Measurements from ENCODE around the gene DIP2C. TPM values are rescaled to one million over a fixed set of nuclear protein-coding genes. Genes with fewer than 3 reads are reported as not detected.
"Not testable (repeated sequence)": the region's sequence is repeated elsewhere in the genome, so short reads cannot be mapped to it uniquely, and the experiment has no call there.

The DIP2C gene
- total RNA-seq, 1 donor: 1.7 TPM

DNA sequence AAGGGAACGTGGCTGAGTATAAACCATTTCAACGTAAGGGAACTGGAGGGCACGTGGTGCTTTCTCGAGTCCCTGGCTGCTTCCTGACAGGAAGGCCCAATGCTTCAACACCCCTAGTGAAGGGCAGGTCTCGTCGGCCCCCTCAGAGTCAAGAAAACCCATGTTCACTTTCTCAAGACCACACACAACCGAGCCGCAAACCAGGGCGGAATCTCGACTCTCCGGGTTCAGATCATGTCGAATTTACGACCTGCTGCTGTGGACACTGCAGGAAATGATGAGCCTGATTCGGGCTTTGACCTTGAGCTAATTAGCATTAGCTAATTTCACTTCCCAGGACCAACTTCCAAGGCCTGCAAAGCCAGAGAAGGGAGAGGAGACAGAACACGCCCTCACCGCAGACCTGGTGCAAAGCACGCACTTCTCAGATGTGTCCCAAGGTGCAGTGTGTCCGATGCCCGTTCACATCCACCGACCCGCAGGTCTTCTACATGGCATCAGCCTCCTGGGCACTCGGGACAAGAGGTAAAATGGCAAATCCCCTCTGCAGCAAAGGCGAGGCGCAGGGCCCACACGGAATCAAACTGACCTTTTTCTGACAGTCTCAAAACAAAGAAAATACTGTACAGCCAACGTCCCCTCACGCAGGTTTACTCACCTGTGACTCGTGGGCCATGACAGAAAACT, 94.7 kb downstream of the DIP2C start:
- H3K4me1 ChIP-seq (ENCODE audit: insufficient read depth, low read length): no peaks in the 10 kb centered on the region
- H3K9me3 ChIP-seq (ENCODE audit: low read depth, low read length): no peaks in the 10 kb centered on the region
- H3K4me3 ChIP-seq (ENCODE audit: low read length): no peak overlapping the region
- H3K27me3 ChIP-seq (ENCODE audit: insufficient read depth, low read length): no peaks in the 10 kb centered on the region

DNA sequence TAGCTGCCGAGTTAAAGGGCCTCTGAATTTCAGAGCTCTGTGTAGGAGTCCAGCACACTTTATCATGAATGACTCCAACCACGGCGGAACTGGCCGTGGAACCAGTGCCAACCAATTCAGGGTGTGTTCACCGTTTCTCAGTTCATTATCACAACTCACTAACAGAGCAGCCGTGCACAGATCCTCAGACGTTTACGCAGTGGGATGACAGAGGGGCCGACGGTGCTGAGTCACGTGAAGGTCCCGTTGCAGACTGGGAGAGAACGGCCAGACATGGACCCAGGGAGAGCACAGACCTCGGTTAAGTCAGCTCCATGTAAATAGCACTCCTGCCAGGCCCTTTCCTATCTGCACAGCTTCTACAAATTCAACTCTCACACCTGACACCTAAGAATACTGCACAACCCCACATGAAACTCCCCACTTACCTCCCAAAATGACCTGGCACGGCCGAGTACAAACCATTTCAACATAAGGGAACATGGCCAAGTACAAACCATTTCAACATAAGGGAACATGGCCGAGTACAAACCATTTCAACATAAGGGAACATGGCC, 95.5 kb downstream of the DIP2C start:
- Histone ChIP-seq H3K4me3 (ENCODE audit: low read length) (no peak overlapping the region), H3K4me1 (ENCODE audit: insufficient read depth, low read length) (no peaks in the 10 kb centered on the region), H3K27me3 (ENCODE audit: insufficient read depth, low read length) (no peaks in the 10 kb centered on the region), H3K9me3 (ENCODE audit: low read depth, low read length) (no peaks in the 10 kb centered on the region)

- Histone ChIP-seq H3K4me1 (ENCODE audit: insufficient read depth, low read length) (no peaks in the 10 kb centered on the region), H3K27me3 (ENCODE audit: insufficient read depth, low read length) (no peaks in the 10 kb centered on the region), H3K4me3 (ENCODE audit: low read length) (no peak overlapping the region), H3K9me3 (ENCODE audit: low read depth, low read length) (no peaks in the 10 kb centered on the region)
Observed at GRCh38 chr10:593421-593820, 96.0 kb downstream of the DIP2C start.

- Histone ChIP-seq H3K4me3 (ENCODE audit: low read length) (no peak overlapping the region), H3K27me3 (ENCODE audit: insufficient read depth, low read length) (no peaks in the 10 kb centered on the region), H3K4me1 (ENCODE audit: insufficient read depth, low read length) (no peaks in the 10 kb centered on the region), H3K9me3 (ENCODE audit: low read depth, low read length) (no peaks in the 10 kb centered on the region)
Observed at GRCh38 chr10:593016-593415, 96.5 kb downstream of the DIP2C start.

GRCh38 chr10:591646-592045, 97.8 kb downstream of the DIP2C start:
- Histone ChIP-seq H3K4me1 (ENCODE audit: insufficient read depth, low read length) (no peaks in the 10 kb centered on the region), H3K9me3 (ENCODE audit: low read depth, low read length) (no peaks in the 10 kb centered on the region), H3K27me3 (ENCODE audit: insufficient read depth, low read length) (no peaks in the 10 kb centered on the region), H3K4me3 (ENCODE audit: low read length) (no peak overlapping the region)

DNA sequence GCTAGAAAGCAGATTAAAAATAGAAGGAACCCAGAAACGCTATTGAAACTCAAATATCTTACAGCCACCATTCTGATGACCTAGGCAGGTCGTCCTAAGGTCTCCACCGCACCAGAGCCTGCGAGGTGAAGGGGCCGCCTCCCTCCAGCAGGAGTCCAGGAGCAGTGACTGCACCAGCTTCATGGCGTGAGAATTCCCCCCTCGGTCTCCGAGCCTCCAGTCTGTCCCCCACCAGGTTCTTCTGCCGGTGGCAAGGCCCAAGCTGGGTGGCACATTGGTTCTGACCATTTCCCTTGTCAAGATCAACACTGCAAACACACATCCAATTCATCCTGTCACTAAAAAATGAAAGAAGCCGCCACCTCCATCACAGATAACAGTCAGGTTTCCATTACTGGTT, 98.7 kb downstream of the DIP2C start:
- Histone ChIP-seq H3K27me3 (ENCODE audit: insufficient read depth, low read length) (no peaks in the 10 kb centered on the region), H3K4me3 (ENCODE audit: low read length) (no peak overlapping the region), H3K9me3 (ENCODE audit: low read depth, low read length) (no peaks in the 10 kb centered on the region)

DNA sequence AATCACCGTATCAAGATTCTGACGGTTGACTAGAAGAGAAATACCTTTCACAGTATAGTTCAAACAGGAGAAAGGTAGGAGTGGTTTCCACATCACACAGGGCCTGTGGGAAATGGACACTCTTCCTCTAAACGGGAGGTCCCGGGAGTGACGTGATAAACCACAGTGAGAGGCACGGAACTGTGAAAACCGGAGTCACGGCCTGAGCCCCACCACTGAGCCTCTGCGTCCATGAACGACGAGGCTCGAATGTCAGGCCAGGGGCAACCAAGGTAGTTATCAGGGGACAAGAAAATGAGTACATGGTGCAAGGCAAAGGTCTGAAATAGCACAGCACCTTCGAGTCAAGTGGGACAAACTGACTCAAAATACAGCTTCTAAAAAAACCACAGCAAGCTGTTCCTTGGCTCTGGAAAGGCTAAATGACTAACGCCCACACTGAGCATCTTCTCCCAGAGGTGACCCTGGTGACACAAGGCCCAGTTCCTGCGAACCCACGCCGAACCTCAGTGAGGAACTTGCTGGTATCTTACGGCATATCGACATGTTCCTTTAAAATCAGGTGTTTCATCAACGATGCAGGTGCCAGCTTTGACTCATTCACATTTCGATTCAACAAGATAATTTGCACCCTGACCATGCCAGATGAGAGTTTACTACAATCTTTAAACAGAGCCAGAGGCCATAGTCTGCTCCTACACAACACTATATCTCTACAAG, 99.3 kb downstream of the DIP2C start:
- Histone ChIP-seq H3K4me3 (ENCODE audit: low read length) (no peak overlapping the region), H3K9me3 (ENCODE audit: low read depth, low read length) (no peaks in the 10 kb centered on the region), H3K27me3 (ENCODE audit: insufficient read depth, low read length) (no peaks in the 10 kb centered on the region), H3K4me1 (ENCODE audit: insufficient read depth, low read length) (no peaks in the 10 kb centered on the region)

More for the DNA sequence above, 98.7 kb downstream of the DIP2C start:
- H3K4me1 ChIP-seq (ENCODE audit: insufficient read depth, low read length): no peaks in the 10 kb centered on the region

GRCh38 chr10:588246-589165, 101.0 kb downstream of the DIP2C start:
- Histone ChIP-seq H3K4me3 (ENCODE audit: low read length) (no peak overlapping the region), H3K4me1 (ENCODE audit: insufficient read depth, low read length) (no peaks in the 10 kb centered on the region), H3K27me3 (ENCODE audit: insufficient read depth, low read length) (no peaks in the 10 kb centered on the region), H3K9me3 (ENCODE audit: low read depth, low read length) (no peaks in the 10 kb centered on the region)

GRCh38 chr10:586716-587115, 102.8 kb downstream of the DIP2C start:
- Histone ChIP-seq H3K4me1 (ENCODE audit: insufficient read depth, low read length) (no peaks in the 10 kb centered on the region), H3K9me3 (ENCODE audit: low read depth, low read length) (no peaks in the 10 kb centered on the region), H3K27me3 (ENCODE audit: insufficient read depth, low read length) (no peaks in the 10 kb centered on the region), H3K4me3 (ENCODE audit: low read length) (no peak overlapping the region)

DNA sequence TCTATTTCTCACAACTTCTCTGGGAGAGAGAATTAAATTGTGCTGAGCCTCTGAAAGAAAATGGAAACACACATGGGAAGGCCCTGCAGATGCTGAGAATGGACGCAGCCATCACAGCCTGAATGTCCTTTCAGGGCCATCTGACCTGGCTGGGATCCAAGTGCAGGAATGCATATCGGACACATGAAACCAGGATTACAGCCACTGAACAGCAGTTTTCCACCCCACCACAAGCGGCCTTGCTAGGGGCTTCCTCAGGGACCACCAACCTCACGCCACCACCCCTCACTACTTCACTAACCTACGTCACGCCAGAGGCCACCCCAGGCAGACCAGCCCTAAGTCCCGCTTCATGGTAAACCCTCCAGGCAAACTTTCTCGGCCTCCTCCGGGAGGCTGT, 103.3 kb downstream of the DIP2C start:
- H3K27me3 ChIP-seq (ENCODE audit: insufficient read depth, low read length): no peaks in the 10 kb centered on the region
- no peak overlapping the region for H3K4me3 ChIP-seq (ENCODE audit: low read length)
- H3K4me1 ChIP-seq (ENCODE audit: insufficient read depth, low read length): no peaks in the 10 kb centered on the region
- no peaks in the 10 kb centered on the region for H3K9me3 ChIP-seq (ENCODE audit: low read depth, low read length)

DNA sequence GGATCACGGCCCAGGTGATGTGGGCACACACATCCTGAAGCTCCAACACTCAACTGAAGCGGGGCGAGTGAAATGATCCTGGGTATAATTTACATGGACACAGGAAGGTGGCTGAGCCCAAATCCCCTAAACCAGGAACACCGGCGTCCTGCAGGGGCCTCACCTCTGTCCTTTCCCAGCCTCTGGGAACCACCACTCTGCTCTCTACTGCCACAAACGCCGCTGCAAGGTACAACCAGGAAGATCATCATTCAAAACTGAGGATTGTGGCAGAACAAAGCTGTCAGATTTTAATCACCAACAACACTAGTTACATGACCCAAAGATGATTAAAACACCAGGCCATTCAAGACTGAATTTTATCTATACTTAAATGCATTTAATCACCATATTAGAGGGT, 104.0 kb downstream of the DIP2C start:
- H3K27me3 ChIP-seq (ENCODE audit: insufficient read depth, low read length): no peaks in the 10 kb centered on the region
- no peak overlapping the region for H3K4me3 ChIP-seq (ENCODE audit: low read length)
- no peaks in the 10 kb centered on the region for H3K4me1 ChIP-seq (ENCODE audit: insufficient read depth, low read length)
- H3K9me3 ChIP-seq (ENCODE audit: low read depth, low read length): no peaks in the 10 kb centered on the region

DNA sequence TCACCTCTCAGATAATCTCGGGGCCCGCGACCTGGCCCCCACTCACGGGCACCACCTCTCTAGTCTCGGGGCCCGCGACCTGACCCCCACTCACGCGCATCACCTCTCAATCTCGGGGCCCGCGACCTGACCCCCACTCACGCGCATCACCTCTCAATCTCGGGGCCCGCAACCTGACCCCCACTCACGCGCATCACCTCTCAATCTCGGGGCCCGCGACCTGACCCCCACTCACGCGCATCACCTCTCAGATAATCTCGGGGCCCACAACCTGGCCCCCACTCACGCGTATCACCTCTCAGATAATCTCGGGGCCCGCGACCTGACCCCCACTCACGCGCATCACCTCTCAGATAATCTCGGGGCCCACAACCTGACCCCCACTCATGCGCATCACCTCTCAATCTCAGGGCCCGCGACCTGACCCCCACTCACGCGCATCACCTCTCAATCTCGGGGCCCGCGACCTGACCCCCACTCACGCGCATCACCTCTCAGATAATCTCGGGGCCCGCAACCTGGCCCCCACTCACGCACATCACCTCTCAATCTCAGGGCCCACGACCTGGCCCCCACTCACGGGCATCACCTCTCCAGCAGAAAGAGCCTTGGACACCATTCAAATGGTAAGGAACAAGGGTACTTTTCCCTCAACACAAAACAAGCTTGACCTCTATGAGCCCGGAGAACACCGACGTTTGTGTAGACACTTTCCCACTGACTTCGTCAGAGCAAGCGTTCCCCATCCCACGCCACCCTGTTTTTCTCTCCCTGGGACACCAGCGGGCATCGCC, 104.8 kb downstream of the DIP2C start:
- H3K4me3 ChIP-seq (ENCODE audit: low read length); H3K27me3 ChIP-seq (ENCODE audit: insufficient read depth, low read length); H3K9me3 ChIP-seq (ENCODE audit: low read depth, low read length); H3K4me1 ChIP-seq (ENCODE audit: insufficient read depth, low read length): not testable (repeated sequence)

GRCh38 chr10:583433-583832, 106.0 kb downstream of the DIP2C start:
- no peaks in the 10 kb centered on the region for H3K4me1 ChIP-seq (ENCODE audit: insufficient read depth, low read length)
- H3K9me3 ChIP-seq (ENCODE audit: low read depth, low read length): no peaks in the 10 kb centered on the region
- no peak overlapping the region for H3K4me3 ChIP-seq (ENCODE audit: low read length)
- no peaks in the 10 kb centered on the region for H3K27me3 ChIP-seq (ENCODE audit: insufficient read depth, low read length)

GRCh38 chr10:581776-582330, 107.6 kb downstream of the DIP2C start:
- Histone ChIP-seq H3K27me3 (ENCODE audit: insufficient read depth, low read length) (no peaks in the 10 kb centered on the region), H3K9me3 (ENCODE audit: low read depth, low read length) (no peaks in the 10 kb centered on the region), H3K4me1 (ENCODE audit: insufficient read depth, low read length) (no peaks in the 10 kb centered on the region), H3K4me3 (ENCODE audit: low read length) (no peak overlapping the region)
